WTC11 (cell line): ENCODE measurements around the gene RTN4RL1. TPM values are rescaled to one million over a fixed set of nuclear protein-coding genes. Genes with fewer than 3 reads are reported as not detected.
A peak's percentile ranks its signal among the peaks of the same experiment; 100 is the strongest.

ENCODE experiments used
- CBFB ChIP-seq: sonication (generic); formaldehyde crosslinking; IDR thresholded peaks from 2 replicates; pipeline ENCODE4 v1.8.1; 2022; ENCODE audit warnings: mild to moderate bottlenecking, low read depth, missing genetic modification reagents
- ELF4 ChIP-seq: sonication (generic); formaldehyde crosslinking; IDR thresholded peaks from 2 replicates; pipeline ENCODE4 v1.8.1; 2022; ENCODE audit warnings: low read depth, mild to moderate bottlenecking, moderate library complexity, missing genetic modification reagents
- ESRRA ChIP-seq: sonication (generic); formaldehyde crosslinking; IDR thresholded peaks from 2 replicates; pipeline ENCODE4 v1.8.1; 2022; ENCODE audit warnings: mild to moderate bottlenecking, missing genetic modification reagents, borderline replicate concordance
- ETV6 ChIP-seq: sonication (generic); formaldehyde crosslinking; IDR thresholded peaks from 2 replicates; pipeline ENCODE4 v1.8.1; 2022; ENCODE audit warnings: mild to moderate bottlenecking, missing genetic modification reagents
- FOXJ3 ChIP-seq: sonication (generic); formaldehyde crosslinking; IDR thresholded peaks from 2 replicates; pipeline ENCODE4 v1.9.0; 2021; ENCODE audit warnings: missing genetic modification reagents, mild to moderate bottlenecking, borderline replicate concordance
- GABPB1 ChIP-seq: sonication (generic); formaldehyde crosslinking; IDR thresholded peaks from 2 replicates; pipeline ENCODE4 v1.8.1; 2023; ENCODE audit warnings: mild to moderate bottlenecking, missing genetic modification reagents
- NFATC4 ChIP-seq: fragments of 250-450 bp; sonication (Bioruptor Pico); IDR thresholded peaks from 2 replicates; pipeline ENCODE4 v1.9.0; 2021; ENCODE audit warnings: mild to moderate bottlenecking
- NFYB ChIP-seq: sonication (generic); formaldehyde crosslinking; conservative IDR thresholded peaks from 2 replicates; pipeline ENCODE4 v1.8.0; 2022; ENCODE audit warnings: low read depth, missing genetic modification reagents
- SOX15 ChIP-seq: fragments of 250-450 bp; sonication (Bioruptor Pico); IDR thresholded peaks from 2 replicates; pipeline ENCODE4 v1.9.0; 2021; ENCODE audit warnings: mild to moderate bottlenecking
- total RNA-seq: library from RNA; stranded (reverse); gene quantifications from 3 replicates; pipeline ENCODE4 v1.2.3, GENCODE V29; 2021
- TF ChIP-seq, protein P1 (sequence below): sonication (generic); formaldehyde crosslinking; IDR thresholded peaks from 2 replicates; pipeline ENCODE4 v1.8.0; 2023; ENCODE audit warnings: missing genetic modification reagents, mild to moderate bottlenecking, borderline replicate concordance
- TF ChIP-seq, protein P2 (sequence below): sonication (generic); formaldehyde crosslinking; IDR thresholded peaks from 2 replicates; pipeline ENCODE4 v1.8.1; 2022; ENCODE audit warnings: low read depth, mild to moderate bottlenecking, moderate library complexity, missing genetic modification reagents, borderline replicate concordance
- TF ChIP-seq, protein P3 (sequence below): sonication (generic); formaldehyde crosslinking; IDR thresholded peaks from 2 replicates; pipeline ENCODE4 v1.8.1; 2023; ENCODE audit warnings: mild to moderate bottlenecking, missing genetic modification reagents
- TF ChIP-seq, protein P4 (sequence below): sonication (generic); formaldehyde crosslinking; IDR thresholded peaks from 2 replicates; pipeline ENCODE4 v1.8.1; 2023; ENCODE audit warnings: mild to moderate bottlenecking, missing genetic modification reagents, moderate library complexity
- TF ChIP-seq, protein P5 (sequence below): sonication (generic); formaldehyde crosslinking; IDR thresholded peaks from 2 replicates; pipeline ENCODE4 v1.8.0; 2023; ENCODE audit warnings: missing genetic modification reagents
- TF ChIP-seq, protein P6 (sequence below): fragments of 250-450 bp; sonication (Bioruptor Pico); IDR thresholded peaks from 2 replicates; pipeline ENCODE4 v1.9.0; 2021; ENCODE audit warnings: mild to moderate bottlenecking
- TF ChIP-seq, protein P7 (sequence below): sonication (generic); formaldehyde crosslinking; IDR thresholded peaks from 2 replicates; pipeline ENCODE4 v1.8.1; 2023; ENCODE audit warnings: mild to moderate bottlenecking, missing genetic modification reagents, borderline replicate concordance

RTN4RL1 gene
- total RNA-seq, 1 experiment from 2014 or later = 0.72 TPM

DNA sequence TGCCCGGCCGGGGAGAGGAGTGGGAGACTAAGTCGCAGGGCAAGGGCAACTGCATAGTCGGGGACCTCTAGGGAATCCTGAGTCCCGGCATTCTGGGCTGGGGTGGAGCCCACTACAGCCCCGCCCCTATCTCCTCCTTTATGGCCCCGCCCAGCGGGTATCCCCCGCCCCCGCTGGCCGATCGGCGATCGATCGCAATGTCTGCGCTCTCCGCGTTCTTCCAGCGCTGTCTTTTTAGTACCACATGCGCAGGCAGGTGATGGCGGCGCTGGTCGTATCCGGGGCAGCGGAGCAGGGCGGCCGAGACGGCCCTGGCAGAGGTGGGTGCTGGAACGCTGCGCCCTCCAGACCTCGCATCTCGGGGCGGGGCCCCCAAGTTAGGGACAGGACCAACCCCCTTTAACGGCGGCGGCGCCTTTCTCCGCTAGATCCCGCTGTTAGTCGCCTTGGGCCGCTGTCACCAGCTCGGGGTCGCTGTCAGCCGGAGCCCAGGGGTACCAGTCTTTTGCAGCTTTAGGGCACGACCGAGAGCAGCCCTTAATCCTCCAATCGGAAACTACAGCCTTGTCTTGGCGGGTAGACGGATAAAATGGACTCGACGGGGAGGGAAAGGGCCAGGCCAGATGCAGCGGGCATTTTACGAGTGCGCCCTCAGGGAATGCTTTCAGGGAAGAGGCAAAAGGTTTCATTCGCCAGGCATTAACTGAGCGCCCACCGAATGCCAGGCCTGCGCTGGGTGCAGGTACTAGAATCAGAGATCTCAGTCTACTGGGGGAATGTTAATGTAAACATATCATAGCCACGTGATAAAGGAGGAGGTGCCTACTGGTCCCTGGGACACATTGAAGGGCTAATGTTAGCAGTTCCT lies 5.0 kb upstream of the RTN4RL1 start, which contains the start of gene DPH1 (continued):
- TF ChIP-seq, protein P1, sequence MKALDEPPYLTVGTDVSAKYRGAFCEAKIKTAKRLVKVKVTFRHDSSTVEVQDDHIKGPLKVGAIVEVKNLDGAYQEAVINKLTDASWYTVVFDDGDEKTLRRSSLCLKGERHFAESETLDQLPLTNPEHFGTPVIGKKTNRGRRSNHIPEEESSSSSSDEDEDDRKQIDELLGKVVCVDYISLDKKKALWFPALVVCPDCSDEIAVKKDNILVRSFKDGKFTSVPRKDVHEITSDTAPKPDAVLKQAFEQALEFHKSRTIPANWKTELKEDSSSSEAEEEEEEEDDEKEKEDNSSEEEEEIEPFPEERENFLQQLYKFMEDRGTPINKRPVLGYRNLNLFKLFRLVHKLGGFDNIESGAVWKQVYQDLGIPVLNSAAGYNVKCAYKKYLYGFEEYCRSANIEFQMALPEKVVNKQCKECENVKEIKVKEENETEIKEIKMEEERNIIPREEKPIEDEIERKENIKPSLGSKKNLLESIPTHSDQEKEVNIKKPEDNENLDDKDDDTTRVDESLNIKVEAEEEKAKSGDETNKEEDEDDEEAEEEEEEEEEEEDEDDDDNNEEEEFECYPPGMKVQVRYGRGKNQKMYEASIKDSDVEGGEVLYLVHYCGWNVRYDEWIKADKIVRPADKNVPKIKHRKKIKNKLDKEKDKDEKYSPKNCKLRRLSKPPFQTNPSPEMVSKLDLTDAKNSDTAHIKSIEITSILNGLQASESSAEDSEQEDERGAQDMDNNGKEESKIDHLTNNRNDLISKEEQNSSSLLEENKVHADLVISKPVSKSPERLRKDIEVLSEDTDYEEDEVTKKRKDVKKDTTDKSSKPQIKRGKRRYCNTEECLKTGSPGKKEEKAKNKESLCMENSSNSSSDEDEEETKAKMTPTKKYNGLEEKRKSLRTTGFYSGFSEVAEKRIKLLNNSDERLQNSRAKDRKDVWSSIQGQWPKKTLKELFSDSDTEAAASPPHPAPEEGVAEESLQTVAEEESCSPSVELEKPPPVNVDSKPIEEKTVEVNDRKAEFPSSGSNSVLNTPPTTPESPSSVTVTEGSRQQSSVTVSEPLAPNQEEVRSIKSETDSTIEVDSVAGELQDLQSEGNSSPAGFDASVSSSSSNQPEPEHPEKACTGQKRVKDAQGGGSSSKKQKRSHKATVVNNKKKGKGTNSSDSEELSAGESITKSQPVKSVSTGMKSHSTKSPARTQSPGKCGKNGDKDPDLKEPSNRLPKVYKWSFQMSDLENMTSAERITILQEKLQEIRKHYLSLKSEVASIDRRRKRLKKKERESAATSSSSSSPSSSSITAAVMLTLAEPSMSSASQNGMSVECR (CRISPR knock-in tag) = peak; percentile 95; the same call in 1 of the 2 replicates
- TF ChIP-seq ESRRA (CRISPR knock-in tag) = no peak; the same call in 1 of the 2 replicates
- TF ChIP-seq GABPB1 (CRISPR knock-in tag) = peak; percentile 54; the same call in 1 of the 2 replicates
- TF ChIP-seq ELF4 (CRISPR knock-in tag) = no peak
- TF ChIP-seq FOXJ3 (CRISPR knock-in tag) = no peak
- TF ChIP-seq, protein P2, sequence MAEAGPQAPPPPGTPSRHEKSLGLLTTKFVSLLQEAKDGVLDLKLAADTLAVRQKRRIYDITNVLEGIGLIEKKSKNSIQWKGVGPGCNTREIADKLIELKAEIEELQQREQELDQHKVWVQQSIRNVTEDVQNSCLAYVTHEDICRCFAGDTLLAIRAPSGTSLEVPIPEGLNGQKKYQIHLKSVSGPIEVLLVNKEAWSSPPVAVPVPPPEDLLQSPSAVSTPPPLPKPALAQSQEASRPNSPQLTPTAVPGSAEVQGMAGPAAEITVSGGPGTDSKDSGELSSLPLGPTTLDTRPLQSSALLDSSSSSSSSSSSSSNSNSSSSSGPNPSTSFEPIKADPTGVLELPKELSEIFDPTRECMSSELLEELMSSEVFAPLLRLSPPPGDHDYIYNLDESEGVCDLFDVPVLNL (CRISPR knock-in tag) = peak; percentile 67; the same call in 1 of the 2 replicates
- no peak; the same call in 1 of the 2 replicates for TF ChIP-seq NFYB (CRISPR knock-in tag)
- TF ChIP-seq, protein P3, sequence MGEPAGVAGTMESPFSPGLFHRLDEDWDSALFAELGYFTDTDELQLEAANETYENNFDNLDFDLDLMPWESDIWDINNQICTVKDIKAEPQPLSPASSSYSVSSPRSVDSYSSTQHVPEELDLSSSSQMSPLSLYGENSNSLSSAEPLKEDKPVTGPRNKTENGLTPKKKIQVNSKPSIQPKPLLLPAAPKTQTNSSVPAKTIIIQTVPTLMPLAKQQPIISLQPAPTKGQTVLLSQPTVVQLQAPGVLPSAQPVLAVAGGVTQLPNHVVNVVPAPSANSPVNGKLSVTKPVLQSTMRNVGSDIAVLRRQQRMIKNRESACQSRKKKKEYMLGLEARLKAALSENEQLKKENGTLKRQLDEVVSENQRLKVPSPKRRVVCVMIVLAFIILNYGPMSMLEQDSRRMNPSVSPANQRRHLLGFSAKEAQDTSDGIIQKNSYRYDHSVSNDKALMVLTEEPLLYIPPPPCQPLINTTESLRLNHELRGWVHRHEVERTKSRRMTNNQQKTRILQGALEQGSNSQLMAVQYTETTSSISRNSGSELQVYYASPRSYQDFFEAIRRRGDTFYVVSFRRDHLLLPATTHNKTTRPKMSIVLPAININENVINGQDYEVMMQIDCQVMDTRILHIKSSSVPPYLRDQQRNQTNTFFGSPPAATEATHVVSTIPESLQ = no peak
- TF ChIP-seq, protein P4, sequence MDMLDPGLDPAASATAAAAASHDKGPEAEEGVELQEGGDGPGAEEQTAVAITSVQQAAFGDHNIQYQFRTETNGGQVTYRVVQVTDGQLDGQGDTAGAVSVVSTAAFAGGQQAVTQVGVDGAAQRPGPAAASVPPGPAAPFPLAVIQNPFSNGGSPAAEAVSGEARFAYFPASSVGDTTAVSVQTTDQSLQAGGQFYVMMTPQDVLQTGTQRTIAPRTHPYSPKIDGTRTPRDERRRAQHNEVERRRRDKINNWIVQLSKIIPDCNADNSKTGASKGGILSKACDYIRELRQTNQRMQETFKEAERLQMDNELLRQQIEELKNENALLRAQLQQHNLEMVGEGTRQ (CRISPR knock-in tag) = peak; percentile 89
- TF ChIP-seq ETV6 (CRISPR knock-in tag) = peak; percentile 80; the same call in 1 of the 2 replicates
- TF ChIP-seq, protein P5, sequence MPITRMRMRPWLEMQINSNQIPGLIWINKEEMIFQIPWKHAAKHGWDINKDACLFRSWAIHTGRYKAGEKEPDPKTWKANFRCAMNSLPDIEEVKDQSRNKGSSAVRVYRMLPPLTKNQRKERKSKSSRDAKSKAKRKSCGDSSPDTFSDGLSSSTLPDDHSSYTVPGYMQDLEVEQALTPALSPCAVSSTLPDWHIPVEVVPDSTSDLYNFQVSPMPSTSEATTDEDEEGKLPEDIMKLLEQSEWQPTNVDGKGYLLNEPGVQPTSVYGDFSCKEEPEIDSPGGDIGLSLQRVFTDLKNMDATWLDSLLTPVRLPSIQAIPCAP (CRISPR knock-in tag) = peak; percentile 64; the same call in 1 of the 2 replicates
- TF ChIP-seq, protein P6, sequence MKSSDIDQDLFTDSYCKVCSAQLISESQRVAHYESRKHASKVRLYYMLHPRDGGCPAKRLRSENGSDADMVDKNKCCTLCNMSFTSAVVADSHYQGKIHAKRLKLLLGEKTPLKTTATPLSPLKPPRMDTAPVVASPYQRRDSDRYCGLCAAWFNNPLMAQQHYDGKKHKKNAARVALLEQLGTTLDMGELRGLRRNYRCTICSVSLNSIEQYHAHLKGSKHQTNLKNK (CRISPR knock-in tag) = no peak
- TF ChIP-seq NFATC4 (CRISPR knock-in tag) = no peak
- TF ChIP-seq, protein P7, sequence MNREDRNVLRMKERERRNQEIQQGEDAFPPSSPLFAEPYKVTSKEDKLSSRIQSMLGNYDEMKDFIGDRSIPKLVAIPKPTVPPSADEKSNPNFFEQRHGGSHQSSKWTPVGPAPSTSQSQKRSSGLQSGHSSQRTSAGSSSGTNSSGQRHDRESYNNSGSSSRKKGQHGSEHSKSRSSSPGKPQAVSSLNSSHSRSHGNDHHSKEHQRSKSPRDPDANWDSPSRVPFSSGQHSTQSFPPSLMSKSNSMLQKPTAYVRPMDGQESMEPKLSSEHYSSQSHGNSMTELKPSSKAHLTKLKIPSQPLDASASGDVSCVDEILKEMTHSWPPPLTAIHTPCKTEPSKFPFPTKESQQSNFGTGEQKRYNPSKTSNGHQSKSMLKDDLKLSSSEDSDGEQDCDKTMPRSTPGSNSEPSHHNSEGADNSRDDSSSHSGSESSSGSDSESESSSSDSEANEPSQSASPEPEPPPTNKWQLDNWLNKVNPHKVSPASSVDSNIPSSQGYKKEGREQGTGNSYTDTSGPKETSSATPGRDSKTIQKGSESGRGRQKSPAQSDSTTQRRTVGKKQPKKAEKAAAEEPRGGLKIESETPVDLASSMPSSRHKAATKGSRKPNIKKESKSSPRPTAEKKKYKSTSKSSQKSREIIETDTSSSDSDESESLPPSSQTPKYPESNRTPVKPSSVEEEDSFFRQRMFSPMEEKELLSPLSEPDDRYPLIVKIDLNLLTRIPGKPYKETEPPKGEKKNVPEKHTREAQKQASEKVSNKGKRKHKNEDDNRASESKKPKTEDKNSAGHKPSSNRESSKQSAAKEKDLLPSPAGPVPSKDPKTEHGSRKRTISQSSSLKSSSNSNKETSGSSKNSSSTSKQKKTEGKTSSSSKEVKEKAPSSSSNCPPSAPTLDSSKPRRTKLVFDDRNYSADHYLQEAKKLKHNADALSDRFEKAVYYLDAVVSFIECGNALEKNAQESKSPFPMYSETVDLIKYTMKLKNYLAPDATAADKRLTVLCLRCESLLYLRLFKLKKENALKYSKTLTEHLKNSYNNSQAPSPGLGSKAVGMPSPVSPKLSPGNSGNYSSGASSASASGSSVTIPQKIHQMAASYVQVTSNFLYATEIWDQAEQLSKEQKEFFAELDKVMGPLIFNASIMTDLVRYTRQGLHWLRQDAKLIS (CRISPR knock-in tag) = 0 out of 2 replicates have a peak, but pooled peaks have one; percentile 68
- no peak for TF ChIP-seq SOX15 (CRISPR knock-in tag)
- TF ChIP-seq CBFB (CRISPR knock-in tag) = 0 out of 2 replicates have a peak, but pooled peaks have one; percentile 57
- TF ChIP-seq, all 79 proteins: peak for 27
